DMS 273 (cell line): ENCODE results near the gene GPR137C.

Experiments
- DNase-seq: peaks from one replicate; lab custom pipeline; 2025; ENCODE audit not compliant: unreplicated experiment; lab: John Stamatoyannopoulos, UW

The GPR137C gene

GRCh38 chr14:52661314-52661713 lies 108.7 kb downstream of the GPR137C start:
- DNase-seq: no peak

GRCh38 chr14:52663850-52664249 lies 111.2 kb downstream of the GPR137C start:
- DNase-seq: no peak

GRCh38 chr14:52678591-52678990 lies 126.0 kb downstream of the GPR137C start:
- peak; percentile 41 for DNase-seq

- DNase-seq: no peak
Measured at GRCh38 chr14:52683985-52684520, 131.4 kb downstream of the GPR137C start.

- DNase-seq: no peak
Measured at GRCh38 chr14:52686176-52686575, 133.5 kb downstream of the GPR137C start.
